GM21619 (cell line): ENCODE measurements around the gene PRKD1.
"Not testable (repeated sequence)": the region's sequence is repeated elsewhere in the genome, so short reads cannot be mapped to it uniquely, and the experiment has no call there.

Experiments
- ATAC-seq: cut with Tn5 transposase; IDR thresholded peaks from one replicate; pipeline ENCODE4 v1.9.1; 2021; ENCODE audit not compliant: unreplicated experiment

The PRKD1 gene

DNA sequence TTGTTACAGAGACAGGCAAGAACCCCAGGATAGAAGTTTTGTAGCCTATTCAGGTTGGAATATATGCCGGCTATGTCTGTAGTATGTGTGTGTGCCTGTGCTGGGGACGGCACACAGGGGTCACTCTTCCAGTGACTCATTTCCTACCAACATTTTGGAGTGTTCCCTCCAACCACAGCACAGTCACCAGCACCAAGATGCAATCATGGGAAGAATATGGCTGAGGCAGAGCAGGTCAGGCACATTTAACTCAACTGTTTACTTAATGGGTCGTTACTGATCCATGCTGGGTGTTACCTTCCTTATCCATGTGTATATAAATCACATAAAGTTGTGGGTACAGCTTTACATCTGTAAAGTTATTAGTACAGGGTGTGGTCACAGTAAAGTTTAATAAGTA lies 178.3 kb downstream of the PRKD1 start:
- no peak for ATAC-seq

DNA sequence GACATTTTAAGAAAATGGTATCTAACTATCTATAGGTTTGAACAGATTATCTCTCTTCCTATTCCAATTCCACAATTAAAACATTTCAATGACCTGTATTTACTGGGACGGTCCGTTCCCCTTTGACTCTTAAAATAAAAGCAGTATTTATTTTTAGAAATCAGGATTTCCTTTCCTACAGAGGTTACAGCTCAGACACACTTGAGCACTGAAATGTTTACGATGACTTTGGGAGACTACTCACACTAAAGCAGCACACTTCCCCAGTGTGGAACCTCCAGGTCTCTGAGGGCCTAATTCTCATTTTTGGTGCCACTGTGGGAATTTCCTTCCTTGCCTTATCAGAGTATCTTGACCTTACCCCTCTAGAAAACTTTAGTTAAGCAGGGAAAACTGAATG lies 181.8 kb downstream of the PRKD1 start:
- no peak for ATAC-seq

DNA sequence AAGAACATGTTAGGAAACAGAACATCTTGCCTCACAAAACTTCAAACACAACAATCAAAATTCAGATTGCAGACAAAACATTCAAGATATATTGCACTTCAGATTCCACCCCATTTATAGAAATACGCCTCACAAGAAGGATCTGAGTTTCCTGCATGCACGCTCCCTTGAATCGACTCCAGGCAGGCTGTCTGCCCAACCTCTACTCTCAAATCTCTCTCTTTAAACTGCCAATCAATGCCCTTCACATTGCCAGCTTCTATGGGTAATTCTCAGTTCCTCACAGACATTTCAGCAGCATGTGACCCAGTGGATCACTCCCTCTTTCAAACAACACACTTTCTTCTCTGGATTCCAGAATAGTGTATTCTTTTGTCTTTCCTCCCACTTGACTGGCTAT lies 184.1 kb downstream of the PRKD1 start:
- ATAC-seq: no peak

DNA sequence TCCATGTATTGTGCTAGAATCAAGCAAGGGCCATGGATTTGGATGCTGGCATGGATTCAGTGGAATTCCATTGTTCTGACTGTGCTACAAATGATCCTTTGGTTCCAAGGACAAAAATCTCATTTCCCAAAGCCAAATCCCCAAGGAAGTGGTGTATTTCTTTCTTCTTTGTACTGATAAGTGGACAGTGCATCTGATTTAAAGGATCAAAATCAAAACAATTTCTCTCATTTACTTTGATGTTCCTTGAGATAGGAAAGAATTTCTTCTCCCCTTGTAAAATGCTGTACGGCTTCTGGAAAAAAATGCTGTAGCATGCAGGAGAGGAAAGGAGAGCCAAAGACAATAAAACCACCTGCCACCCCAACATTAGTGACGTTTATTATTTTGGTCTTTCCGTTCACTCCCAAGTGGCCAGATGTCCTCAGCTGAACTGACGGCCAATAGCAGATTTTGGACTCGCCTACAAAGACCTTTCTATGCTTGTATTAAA lies 185.7 kb downstream of the PRKD1 start:
- no peak for ATAC-seq

DNA sequence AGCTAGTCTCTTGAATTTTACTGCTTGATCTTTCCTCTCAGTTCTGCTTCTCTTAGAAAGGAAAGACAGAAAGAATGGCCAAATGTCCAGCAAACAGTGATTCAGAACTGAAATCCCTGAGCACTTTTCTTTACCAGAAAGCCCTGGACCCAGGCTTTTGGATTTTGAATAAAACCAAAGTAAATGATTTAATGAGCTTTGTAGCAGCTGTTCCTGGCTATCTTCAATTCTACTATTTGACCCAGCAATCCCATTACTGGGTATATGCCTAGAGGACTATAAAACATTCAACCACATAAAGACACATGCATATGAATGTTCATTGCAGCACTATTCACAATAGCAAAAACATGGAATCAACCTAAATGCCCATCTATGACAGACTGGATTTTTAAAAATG lies 187.2 kb downstream of the PRKD1 start:
- ATAC-seq: no peak

DNA sequence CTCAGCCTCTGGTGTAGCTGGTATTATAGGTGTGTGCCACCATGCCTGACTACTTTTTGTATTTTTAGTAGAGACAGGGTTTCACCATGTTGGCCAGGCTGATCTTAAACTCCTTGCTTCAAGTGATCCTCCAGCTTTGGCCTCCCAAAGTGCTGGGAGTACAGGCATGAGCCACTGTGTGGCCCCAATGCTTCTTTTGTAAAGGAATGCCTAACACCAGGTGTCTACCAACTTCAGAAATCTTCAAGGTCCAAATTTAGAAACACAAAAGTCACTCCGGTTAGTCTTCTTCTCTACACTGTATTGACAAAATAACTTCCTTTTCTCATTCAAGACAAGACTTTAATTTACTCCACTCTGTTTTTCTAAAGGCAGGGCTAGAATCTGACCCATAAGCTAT lies 188.7 kb downstream of the PRKD1 start:
- ATAC-seq: no peak

DNA sequence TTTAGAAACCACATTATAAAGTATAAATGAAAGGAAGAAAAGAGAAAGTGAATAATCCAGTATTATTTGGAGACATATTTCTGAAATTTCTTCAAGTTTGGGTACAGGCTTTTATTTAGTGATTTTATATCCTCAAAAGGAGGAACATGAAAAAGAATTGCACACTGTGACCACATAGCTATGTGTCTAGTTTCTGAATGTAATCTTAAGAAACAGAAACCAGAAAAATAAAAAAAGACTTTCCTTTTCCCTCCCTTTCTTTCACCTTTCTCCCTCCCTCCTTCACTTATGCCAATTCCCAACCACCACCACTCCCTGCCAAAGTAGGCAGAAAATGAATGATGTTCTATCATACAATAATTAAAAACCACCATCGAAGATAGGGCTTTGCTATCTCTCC lies 189.6 kb downstream of the PRKD1 start:
- no peak for ATAC-seq

DNA sequence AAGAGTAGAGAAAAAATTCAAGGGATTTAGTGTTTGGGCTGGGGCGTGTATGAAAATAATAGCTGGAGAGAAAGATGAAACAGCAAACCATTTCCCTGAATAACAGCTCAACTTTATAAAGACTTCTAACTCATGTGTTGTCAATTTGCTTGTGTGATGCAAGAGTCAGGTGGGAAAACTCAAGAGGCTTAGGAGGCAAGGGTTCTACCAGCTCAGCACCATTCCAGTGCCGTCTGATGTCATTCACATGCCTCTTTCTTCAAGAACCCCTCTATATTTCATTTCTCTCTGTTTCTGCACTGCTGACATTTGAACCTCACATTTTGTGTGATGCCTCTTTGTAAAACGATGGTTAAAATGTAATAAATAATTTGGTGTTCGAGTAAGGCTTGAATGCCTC lies 192.2 kb downstream of the PRKD1 start:
- no peak for ATAC-seq

DNA sequence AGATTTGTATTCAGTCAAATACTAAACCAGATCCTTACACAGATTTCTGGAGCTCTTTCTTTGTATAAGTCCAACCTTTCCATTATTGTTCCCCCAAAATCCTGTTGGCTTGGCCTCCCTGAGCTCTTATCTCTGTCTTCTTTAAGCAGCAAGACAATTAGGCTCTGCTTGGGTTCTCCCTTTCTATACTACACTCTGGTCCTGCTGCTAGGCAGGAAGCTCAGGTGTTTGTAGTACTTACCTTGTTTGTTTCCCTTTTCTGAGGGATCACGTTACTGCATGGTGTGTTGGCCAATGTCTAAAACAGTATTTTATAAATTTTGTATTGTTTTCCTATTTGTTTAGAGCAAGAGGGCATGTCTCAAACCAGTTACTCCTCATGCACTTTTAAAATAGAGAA lies 192.9 kb downstream of the PRKD1 start:
- no peak for ATAC-seq

DNA sequence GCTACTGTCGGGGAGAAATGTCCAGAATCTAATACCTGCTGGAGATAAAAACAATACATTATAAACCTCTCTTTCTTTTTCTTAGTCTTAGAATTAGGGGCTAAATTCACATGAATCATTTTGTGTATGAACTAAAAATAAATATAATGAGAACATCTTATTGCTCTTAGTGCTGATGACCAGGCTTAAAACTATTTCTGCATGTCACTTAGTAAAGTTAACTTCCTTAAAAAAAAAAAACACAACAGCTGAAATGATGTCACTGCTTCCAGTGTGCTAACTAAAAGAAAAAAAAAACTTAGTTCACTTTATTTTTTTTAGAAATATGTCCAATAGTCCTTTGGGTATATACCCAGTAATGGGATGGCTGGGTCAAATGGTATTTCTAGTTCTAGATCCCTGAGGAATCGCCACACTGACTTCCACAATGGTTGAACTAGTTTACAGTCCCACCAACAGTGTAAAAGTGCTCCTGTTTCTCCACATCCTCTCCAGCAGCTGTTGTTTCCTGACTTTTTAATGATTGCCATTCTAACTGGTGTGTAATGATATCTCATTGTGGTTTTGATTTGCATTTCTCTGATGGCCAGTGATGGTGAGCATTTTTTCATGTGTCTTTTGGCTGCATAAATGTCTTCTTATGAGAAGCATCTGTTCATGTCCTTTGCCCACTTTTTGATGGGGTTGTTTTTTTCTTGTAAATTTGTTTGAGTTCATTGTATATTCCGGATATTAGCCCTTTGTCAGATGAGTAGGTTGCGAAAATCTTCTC lies 200.9 kb downstream of the PRKD1 start:
- not testable (repeated sequence) for ATAC-seq

DNA sequence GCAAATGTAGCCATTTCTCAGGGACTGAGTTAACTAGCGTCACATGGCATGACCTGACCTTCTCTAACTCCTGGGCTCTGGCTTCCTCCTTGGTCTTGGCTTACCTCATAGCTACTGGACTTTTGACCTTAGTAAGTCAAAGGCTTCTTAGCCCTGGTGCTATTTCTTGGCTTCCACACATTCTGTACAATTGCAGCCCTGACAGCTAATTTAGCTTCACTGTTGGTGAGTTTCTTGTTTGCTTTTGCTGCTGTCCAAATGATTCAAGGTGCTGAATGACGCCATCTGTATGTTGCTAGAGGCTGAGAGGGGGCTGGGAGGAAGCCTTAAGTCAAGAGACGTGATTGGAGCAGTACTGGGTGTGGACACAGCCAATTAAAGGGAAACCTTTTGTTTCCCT lies 202.7 kb downstream of the PRKD1 start:
- ATAC-seq: no peak

DNA sequence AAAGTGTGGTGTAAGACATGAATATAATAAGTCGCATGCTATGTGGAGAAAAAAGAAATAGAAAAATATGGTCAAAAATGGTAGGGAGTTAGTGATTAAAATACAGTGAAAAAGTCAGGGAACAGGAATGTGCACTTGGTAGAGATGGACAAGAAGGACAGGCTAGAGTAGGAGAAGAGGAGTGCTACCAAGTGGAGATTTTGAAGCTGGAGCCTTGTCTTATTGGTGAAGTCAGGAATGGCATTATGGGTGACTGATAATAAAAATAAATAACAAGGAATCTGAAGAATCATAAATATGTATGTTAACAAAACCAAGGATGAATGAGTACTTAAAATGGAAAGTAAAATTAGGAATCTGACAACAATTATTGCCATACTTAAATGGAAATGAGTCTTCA lies 204.8 kb downstream of the PRKD1 start:
- ATAC-seq: no peak

DNA sequence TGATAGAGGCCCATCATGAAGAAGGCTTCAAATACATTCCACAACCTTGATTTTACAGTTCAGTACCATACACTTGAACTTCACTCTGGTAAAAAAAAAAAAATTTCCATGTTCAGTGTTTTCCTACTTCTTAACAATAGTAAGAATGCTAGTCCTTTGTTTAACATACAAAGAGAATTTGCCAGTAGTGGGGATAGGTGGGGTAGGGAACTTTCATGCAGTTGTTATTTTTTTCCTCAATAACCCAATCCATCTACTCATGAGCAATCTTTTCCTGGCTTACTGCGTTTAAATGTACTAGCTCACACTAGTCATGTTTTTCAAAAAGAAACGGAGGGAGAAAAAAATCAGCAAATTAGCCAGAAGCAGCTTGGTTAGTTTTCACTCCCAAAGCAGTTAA lies 206.1 kb downstream of the PRKD1 start:
- no peak for ATAC-seq

DNA sequence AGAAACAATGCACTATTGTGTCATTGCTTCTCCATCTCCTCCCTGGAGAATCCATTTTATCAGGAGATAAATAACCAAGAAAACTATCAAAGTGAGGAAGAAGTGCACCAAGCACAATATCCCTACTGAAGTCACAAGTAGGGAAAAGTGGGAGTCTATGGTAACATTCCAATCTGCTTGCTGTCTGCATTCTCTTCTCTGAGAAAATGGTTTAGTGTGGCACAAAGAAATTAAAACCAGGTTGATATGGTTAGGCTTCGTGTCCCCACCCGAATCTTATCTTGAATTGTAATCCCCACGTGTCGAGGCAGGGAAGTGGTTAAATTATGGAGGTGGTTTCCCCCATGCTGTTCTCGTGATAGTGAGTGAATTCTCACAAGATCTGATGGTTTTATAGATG lies 209.7 kb downstream of the PRKD1 start:
- no peak for ATAC-seq

DNA sequence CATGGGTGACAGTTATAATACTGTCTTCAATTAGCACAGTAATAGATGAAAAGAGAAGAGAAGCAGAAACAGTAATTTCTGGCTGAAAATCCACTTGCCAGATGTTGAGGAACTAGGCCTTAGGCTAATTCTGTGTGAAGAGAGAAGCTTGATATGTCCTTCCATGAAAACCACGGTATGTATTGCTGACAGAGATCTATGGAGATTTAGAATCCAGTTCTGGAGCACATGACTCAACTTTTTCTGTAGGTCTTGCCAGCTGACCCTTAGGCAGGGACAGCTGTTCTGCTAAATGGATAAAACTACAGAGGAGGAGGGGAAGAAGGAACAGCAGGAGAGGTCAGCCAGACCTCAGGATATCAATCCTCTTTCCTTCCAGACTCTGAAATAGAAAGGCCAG lies 211.5 kb downstream of the PRKD1 start:
- no peak for ATAC-seq

DNA sequence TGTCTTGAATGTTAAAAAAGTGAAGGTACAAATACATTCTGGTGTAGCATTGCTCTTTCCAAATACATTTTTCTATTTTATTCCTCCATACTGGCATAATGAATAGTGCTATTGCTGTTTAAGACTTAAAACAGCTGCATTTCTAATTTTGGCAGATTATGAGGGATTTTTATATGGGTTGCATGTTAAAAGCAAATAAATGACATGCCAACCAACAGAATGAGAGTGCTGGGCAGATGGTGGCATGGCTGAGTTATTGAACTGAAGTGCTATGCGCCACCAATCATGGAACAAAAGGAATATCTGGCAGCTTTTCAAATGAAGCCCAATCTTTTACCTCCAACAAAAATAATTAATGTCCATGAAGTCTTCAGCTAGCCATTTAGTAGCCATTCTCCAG lies 215.0 kb downstream of the PRKD1 start:
- ATAC-seq: no peak

DNA sequence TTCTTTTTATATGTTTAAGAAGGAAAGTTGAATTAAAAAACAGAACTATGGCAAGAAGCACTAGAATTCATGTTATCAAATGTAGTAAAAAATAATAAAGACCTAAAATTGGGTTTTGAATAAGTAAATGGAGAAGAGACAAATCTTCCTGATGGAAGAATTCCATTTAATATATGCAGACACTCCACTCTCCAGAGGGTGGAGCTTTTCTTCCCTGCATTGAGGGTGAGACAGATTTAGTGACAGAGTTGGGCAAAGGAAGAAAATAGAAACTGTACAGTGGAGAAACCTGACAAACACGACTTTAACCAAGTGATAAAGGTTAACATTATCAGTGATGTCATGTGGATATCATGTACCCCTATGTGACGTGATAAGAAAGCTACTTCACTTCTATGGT lies 217.6 kb downstream of the PRKD1 start:
- ATAC-seq: no peak

DNA sequence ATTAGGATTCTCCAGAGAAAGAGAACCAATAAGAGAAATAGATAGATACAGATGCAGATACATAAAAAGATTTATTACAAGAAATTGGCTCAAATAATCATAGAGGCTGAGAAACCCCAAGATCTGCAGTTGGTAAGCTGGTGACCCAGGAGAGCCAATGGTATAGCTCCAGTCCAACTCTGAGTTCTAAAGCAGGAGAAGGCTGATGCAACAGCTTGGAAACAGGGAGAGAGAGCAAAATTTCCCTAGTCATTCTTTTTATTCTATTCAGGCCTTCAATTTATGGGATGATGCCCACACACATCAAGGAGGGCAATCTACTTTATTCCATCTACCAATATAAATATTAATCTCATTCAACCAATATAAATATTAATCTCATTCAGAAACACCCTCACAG lies 218.2 kb downstream of the PRKD1 start:
- no peak for ATAC-seq

DNA sequence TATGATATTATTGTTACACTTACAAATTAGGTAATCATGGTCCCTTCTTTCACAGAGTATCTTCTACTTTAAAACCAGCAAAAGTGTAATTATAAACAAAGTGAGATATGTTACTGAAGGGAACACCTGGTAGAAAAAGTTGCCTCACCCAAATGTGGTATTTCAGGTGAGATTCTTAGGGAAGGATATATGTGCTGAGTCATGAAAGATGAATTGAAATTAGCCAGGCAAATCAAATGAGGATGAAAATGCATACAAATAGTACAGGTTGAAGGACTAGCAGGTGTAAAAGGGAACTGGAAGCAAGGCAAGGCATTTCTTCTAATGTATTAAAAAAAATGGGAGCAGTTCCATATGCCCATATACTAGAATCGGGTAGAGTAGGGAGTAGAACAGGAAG lies 220.9 kb downstream of the PRKD1 start:
- no peak for ATAC-seq

DNA sequence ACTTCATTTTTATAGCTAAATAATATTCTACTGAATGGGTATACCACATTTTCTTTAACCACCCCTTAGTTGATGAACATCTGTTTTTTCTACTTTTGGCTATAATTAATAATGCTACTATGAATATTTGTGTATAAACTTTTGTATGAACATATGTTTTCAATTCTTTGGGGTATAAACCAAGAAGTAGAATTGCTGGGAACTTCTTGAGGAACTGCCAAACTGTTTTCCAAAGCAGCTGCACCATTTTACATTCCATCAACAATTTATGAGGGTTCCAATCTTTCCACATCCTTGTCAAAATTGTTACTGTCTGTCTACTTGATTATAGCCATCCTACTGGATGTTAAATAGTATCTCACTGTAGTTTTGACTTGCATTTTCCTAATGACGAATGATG lies 221.8 kb downstream of the PRKD1 start:
- no peak for ATAC-seq

DNA sequence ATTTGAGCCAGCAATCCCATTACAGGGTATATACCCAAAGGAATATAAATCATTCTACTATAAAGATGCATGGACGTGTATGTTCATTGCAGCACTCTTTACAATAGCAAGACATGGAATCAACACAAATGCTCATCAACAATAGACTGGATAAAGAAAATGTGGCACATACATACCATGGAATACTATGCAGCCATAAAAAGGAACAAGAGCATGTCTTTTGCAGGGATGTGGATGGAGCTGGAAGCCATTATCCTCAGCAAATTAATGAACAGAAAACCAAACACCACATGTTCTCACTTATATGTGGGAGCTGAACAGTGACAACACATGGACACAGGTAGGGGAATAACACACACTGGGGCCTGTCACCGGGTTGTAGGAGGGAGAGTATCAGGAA lies 238.1 kb downstream of the PRKD1 start:
- ATAC-seq: not testable (repeated sequence)

DNA sequence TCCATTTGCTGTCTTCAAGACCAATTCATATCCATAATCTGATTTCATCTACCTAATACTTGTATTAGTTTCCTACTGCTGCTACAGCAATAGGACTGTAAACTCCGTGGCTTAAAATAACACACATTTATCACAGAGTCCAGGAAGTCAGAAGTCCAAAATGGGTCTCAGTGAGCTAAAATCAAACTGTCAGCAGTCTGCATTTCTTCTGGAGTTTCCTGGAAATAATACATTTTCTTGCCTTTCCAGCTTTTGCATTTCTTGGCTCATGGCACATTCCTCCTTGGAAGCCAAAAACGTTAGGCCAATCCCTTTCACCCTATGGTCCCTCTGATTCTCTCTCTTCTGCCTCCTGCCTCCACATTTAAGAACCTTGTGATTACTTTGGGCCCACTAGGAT lies 239.8 kb downstream of the PRKD1 start:
- ATAC-seq: no peak

DNA sequence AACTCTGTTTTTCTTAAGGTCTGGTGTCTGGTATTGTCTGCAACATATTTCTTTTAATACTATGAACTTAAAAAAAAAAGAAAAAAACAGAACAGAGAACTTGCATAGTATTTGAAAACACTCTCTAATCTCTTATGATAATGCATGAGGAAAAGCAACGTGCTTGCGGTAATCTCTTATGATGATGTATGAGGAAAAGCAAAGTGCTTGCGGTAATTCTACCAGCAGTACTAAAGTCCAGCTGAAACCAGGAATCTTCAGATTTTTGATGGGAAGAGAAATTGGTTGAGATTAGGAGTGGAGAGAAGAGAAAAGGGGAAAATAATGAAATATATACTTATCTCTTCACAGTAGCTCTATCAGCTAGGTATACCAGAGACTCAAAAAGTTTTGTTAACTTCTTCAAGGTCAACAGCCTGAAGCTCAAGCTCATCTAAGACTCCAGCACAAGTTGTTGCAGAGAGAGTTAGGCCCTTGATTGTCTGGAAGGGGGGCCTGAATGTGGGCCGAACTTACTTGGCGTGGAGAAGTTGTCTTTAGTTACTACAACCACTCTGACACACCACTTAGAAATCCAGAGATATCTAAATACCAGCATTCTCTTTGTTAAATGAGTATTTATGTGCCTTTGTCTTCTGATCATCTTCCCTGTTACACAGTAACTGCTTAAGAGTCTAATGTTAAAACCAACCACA lies 240.4 kb downstream of the PRKD1 start:
- ATAC-seq: no peak
